Neural cell (in vitro differentiated cells): ENCODE results near the gene BRI3. TPM values are rescaled to one million over a fixed set of nuclear protein-coding genes. Genes with fewer than 3 reads are reported as not detected.

Experiments
- H2AFZ ChIP-seq: fragments of 200-600, 300-800 bp; sonication (generic), shearing (Covaris generic); 2 replicates; pipeline ENCODE4 v1.6.0; 2014; ENCODE audit warnings: low read depth, mild to moderate bottlenecking, antibody characterized with exemption, low read length, moderate library complexity
- H3F3A ChIP-seq: fragments of 200-600 bp; shearing (Covaris generic); 2 replicates; pipeline ENCODE4 v1.6.1; 2016; ENCODE audit warnings: mild to moderate bottlenecking, moderate library complexity, mixed read lengths, antibody characterized with exemption, low read length; ENCODE audit not compliant: insufficient read depth, poor library complexity, severe bottlenecking
- H3K27ac ChIP-seq: fragments of 200-600, 300-800 bp; sonication (generic), shearing (Covaris generic); 2 replicates; pipeline ENCODE4 v1.5.1; 2014; ENCODE audit warnings: mild to moderate bottlenecking, low read length, moderate library complexity
- H3K27me3 ChIP-seq: fragments of 300-800, 200-600 bp; sonication (generic), shearing (Covaris generic); 2 replicates; pipeline ENCODE4 v1.6.0; 2014; ENCODE audit warnings: mild to moderate bottlenecking, low read depth, low read length, moderate library complexity; ENCODE audit not compliant: insufficient read depth
- H3K36me3 ChIP-seq: fragments of 300-800, 200-600 bp; sonication (generic), shearing (Covaris generic); 2 replicates; pipeline ENCODE4 v1.5.1; 2014; ENCODE audit warnings: mild to moderate bottlenecking, antibody characterized with exemption, low read length, moderate library complexity; ENCODE audit not compliant: insufficient read depth
- H3K4me2 ChIP-seq: fragments of 300-800, 200-600 bp; sonication (generic), shearing (Covaris generic); 2 replicates; pipeline ENCODE4 v1.6.0; 2014; ENCODE audit warnings: mild to moderate bottlenecking, low read length
- H3K4me3 ChIP-seq: fragments of 300-800, 200-600 bp; sonication (generic), shearing (Covaris generic); 2 replicates; pipeline ENCODE4 v1.5.1; 2014; ENCODE audit warnings: mild to moderate bottlenecking, low read length, moderate library complexity
- H3K79me2 ChIP-seq: fragments of 200-600 bp; shearing (Covaris generic); replicated peaks from 2 replicates; pipeline ENCODE4 v1.6.0; 2014; ENCODE audit warnings: mild to moderate bottlenecking, low read length, moderate library complexity; ENCODE audit not compliant: insufficient read depth
- H3K9ac ChIP-seq: fragments of 300-800, 200-600 bp; sonication (generic), shearing (Covaris generic); 2 replicates; pipeline ENCODE4 v1.6.1; 2016; ENCODE audit warnings: mild to moderate bottlenecking, low read length, mixed read lengths
- H3K9me2 ChIP-seq: fragments of 200-600 bp; shearing (Covaris generic); 2 replicates; pipeline ENCODE4 v1.6.1; 2016; ENCODE audit warnings: mild to moderate bottlenecking, low read length, mixed read lengths; ENCODE audit not compliant: insufficient read depth
- H3K9me3 ChIP-seq: fragments of 200-600, 300-800 bp; sonication (generic), shearing (Covaris generic); 2 replicates; pipeline ENCODE4 v1.6.1; 2016; ENCODE audit warnings: mild to moderate bottlenecking, mixed run types, low read length, moderate library complexity, mixed read lengths
- H4K20me1 ChIP-seq: fragments of 200-600 bp; shearing (Covaris generic); 2 replicates; pipeline ENCODE4 v1.6.1; 2016; ENCODE audit warnings: mild to moderate bottlenecking, mixed run types; ENCODE audit not compliant: insufficient read depth
- EP300 ChIP-seq: fragments of 450-650 bp; conservative IDR thresholded peaks from 2 replicates; pipeline ENCODE4 v1.6.1; 2014; ENCODE audit warnings: antibody characterized with exemption, mild to moderate bottlenecking, moderate library complexity; ENCODE audit not compliant: poor library complexity, severe bottlenecking
- EZH2 ChIP-seq: fragments of 200-600, 300-800 bp; shearing (Covaris generic), sonication (generic); IDR thresholded peaks from 2 replicates; pipeline ENCODE4 v1.6.1; 2014; ENCODE audit warnings: antibody characterized with exemption, low read length, borderline replicate concordance, mild to moderate bottlenecking; ENCODE audit not compliant: insufficient read depth, poor library complexity, severe bottlenecking
- MXI1 ChIP-seq: fragments of 450-650 bp; conservative IDR thresholded peaks from 2 replicates; pipeline ENCODE4 v1.6.1; 2014; ENCODE audit warnings: antibody characterized with exemption, mild to moderate bottlenecking; ENCODE audit not compliant: poor library complexity, severe bottlenecking
- POLR2AphosphoS5 ChIP-seq: IDR thresholded peaks from 2 replicates; pipeline ENCODE4 v1.6.1; 2012
- RAD21 ChIP-seq: fragments of 450-650 bp; conservative IDR thresholded peaks from 2 replicates; pipeline ENCODE4 v1.6.1; 2014; ENCODE audit warnings: antibody characterized with exemption, mild to moderate bottlenecking, moderate library complexity
- SMC3 ChIP-seq: fragments of 450-650 bp; conservative IDR thresholded peaks from 2 replicates; pipeline ENCODE4 v1.6.1; 2014; ENCODE audit warnings: antibody characterized with exemption, mild to moderate bottlenecking, moderate library complexity; ENCODE audit not compliant: poor library complexity
- TAF1 ChIP-seq: IDR thresholded peaks from 2 replicates; pipeline ENCODE4 v1.6.1; 2012; ENCODE audit warnings: low read depth
- polyA plus RNA-seq: library from polyadenylated mRNA; depleted of rRNA; stranded (reverse); fragments of >200 nt; gene quantifications from 2 replicates; pipeline ENCODE4 v1.2.3, GENCODE V29; 2014
- TF ChIP-seq, protein P1 (sequence below): IDR thresholded peaks from 2 replicates; pipeline ENCODE4 v1.6.1; 2012; ENCODE audit warnings: borderline replicate concordance
- TF ChIP-seq, protein P2 (sequence below): fragments of 450-650 bp; IDR thresholded peaks from 2 replicates; pipeline ENCODE4 v1.5.1; 2014; ENCODE audit warnings: antibody characterized with exemption, mild to moderate bottlenecking, moderate library complexity; ENCODE audit not compliant: poor library complexity, severe bottlenecking

BRI3 gene
- polyA plus RNA-seq, 1 donor from 2014 or later: 55.6 TPM

DNA sequence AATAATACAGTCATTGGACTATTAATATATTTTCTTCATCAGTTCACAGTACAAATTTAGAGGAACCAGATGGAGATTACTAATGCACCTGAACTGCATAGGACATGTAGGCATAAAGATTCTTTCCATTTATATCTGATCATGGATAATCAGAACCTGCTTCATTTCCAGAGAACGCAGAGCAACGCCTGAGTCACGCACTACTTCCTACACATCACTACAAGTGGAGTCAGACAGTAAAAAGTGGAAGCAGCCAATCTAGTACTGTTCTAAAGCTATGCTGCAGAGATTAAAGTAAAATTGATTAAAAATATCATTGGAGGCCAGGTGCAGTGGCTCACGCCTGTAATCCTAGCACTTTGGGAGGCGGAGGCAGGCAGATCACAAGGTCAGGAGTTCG lies 43.3 kb downstream of the BRI3 start:
- no peaks in the 10 kb centered on the region for H3K36me3 ChIP-seq
- no peak overlapping the region for H3K4me3 ChIP-seq
- H3K27ac ChIP-seq: no peak overlapping the region
- no peak overlapping the region for H3K4me2 ChIP-seq
- H3F3A ChIP-seq: no peaks in the 10 kb centered on the region
- no peak overlapping the region for H3K9ac ChIP-seq
- no peak for TF ChIP-seq EP300
- H3K9me2 ChIP-seq: no peaks in the 10 kb centered on the region
- no peak overlapping the region for H2AFZ ChIP-seq
- no peaks in the 10 kb centered on the region for H3K79me2 ChIP-seq
- no peaks in the 10 kb centered on the region for H3K9me3 ChIP-seq
- no peaks in the 10 kb centered on the region for H3K27me3 ChIP-seq
- no peaks in the 10 kb centered on the region for H4K20me1 ChIP-seq

DNA sequence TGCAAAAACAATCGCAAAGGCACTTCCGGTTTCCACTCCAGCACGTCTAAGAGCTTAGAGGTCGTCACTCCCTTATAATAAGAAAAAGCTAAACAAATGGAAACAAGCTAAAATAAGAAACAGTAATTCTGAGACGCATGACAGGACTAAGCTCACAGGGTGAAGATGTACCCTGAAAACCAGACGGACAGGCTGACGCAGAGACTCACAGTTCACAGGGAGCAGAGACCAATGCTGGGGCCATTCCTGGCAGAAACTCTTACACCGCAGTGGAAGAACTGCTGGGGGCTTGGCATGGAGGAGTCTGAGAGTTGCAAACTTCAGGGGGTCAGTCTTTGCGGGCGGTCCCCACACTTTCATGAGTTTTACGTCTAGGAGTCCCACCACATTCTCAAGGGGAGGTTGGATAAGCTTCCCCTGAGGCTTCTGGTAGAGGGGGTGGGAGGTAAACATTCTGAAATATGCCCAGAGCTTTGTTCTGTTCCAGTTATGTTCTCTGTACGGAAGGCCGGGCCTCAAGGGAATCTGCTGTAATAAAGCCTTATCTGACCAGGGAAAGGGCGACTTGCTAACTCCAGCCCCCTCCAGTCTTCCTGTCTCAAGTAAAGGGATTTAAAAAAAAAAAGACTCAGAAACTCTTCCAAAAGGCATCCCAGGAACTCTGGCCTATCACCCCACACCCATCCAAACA lies 47.8 kb downstream of the BRI3 start:
- Histone ChIP-seq H3K9me2 (no peaks in the 10 kb centered on the region), H3K79me2 (no peaks in the 10 kb centered on the region), H3K27ac (no peak overlapping the region), H2AFZ (no peak overlapping the region), H3K27me3 (no peaks in the 10 kb centered on the region), H3K4me2 (no peak overlapping the region), H3K4me3 (no peak overlapping the region), H4K20me1 (no peaks in the 10 kb centered on the region), H3F3A (no peaks in the 10 kb centered on the region), H3K36me3 (no peaks in the 10 kb centered on the region), H3K9me3 (no peaks in the 10 kb centered on the region), H3K9ac (no peak overlapping the region)
- TF ChIP-seq, protein P1, sequence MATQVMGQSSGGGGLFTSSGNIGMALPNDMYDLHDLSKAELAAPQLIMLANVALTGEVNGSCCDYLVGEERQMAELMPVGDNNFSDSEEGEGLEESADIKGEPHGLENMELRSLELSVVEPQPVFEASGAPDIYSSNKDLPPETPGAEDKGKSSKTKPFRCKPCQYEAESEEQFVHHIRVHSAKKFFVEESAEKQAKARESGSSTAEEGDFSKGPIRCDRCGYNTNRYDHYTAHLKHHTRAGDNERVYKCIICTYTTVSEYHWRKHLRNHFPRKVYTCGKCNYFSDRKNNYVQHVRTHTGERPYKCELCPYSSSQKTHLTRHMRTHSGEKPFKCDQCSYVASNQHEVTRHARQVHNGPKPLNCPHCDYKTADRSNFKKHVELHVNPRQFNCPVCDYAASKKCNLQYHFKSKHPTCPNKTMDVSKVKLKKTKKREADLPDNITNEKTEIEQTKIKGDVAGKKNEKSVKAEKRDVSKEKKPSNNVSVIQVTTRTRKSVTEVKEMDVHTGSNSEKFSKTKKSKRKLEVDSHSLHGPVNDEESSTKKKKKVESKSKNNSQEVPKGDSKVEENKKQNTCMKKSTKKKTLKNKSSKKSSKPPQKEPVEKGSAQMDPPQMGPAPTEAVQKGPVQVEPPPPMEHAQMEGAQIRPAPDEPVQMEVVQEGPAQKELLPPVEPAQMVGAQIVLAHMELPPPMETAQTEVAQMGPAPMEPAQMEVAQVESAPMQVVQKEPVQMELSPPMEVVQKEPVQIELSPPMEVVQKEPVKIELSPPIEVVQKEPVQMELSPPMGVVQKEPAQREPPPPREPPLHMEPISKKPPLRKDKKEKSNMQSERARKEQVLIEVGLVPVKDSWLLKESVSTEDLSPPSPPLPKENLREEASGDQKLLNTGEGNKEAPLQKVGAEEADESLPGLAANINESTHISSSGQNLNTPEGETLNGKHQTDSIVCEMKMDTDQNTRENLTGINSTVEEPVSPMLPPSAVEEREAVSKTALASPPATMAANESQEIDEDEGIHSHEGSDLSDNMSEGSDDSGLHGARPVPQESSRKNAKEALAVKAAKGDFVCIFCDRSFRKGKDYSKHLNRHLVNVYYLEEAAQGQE: no peak

DNA sequence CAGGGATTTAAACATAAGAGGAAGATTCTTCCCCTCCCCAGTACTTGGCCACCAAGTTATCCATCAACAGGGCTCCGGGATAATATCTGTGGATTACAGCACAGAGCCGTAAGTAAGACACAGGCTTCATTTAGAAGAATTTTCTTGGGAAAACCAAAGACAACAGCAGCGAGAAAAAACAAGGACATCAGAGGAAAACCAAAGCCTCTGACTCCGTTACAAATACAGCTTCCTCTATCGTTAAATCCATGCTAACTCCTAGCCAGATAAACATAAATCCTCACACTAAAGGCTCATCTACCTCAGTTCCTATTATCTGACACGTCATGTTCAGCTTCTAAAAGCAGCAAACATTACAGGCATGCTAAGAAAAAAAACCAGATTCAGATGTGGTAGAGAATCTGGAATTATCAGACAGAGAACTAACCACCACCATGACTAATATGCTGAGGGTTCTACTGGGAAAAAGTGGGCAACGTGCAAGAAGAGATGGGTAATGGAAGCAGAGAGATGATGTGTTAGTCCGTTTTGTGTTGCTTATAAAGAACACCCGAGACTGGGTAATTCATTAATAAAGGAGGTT lies 48.4 kb downstream of the BRI3 start:
- Histone ChIP-seq H3K27me3 (no peaks in the 10 kb centered on the region), H3K36me3 (no peaks in the 10 kb centered on the region), H3K27ac (no peak overlapping the region), H2AFZ (no peak overlapping the region), H3K9me3 (no peaks in the 10 kb centered on the region), H3K4me2 (no peak overlapping the region), H3K79me2 (no peaks in the 10 kb centered on the region), H3K4me3 (no peak overlapping the region), H3F3A (no peaks in the 10 kb centered on the region), H3K9ac (no peak overlapping the region), H3K9me2 (no peaks in the 10 kb centered on the region), H4K20me1 (no peaks in the 10 kb centered on the region)
- TF ChIP-seq TAF1 (no peak), SMC3 (no peak), EP300 (no peak), MXI1 (no peak), POLR2AphosphoS5 (no peak), EZH2 (no peak), RAD21 (no peak)
- TF ChIP-seq, protein P2, sequence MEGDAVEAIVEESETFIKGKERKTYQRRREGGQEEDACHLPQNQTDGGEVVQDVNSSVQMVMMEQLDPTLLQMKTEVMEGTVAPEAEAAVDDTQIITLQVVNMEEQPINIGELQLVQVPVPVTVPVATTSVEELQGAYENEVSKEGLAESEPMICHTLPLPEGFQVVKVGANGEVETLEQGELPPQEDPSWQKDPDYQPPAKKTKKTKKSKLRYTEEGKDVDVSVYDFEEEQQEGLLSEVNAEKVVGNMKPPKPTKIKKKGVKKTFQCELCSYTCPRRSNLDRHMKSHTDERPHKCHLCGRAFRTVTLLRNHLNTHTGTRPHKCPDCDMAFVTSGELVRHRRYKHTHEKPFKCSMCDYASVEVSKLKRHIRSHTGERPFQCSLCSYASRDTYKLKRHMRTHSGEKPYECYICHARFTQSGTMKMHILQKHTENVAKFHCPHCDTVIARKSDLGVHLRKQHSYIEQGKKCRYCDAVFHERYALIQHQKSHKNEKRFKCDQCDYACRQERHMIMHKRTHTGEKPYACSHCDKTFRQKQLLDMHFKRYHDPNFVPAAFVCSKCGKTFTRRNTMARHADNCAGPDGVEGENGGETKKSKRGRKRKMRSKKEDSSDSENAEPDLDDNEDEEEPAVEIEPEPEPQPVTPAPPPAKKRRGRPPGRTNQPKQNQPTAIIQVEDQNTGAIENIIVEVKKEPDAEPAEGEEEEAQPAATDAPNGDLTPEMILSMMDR: no peak
- TF ChIP-seq, protein P1: no peak
